Activated CD4-positive, CD25-positive, alpha-beta regulatory T cell treated with anti-CD3 and anti-CD28 coated beads, Interleukin-2, amount 50 U/mL, for 16 hours (primary cell): ENCODE measurements around the gene MTMR12.

ENCODE experiments used
- DNase-seq: peaks from one replicate; pipeline ENCODE4 v3.0.0-alpha.2; 2020; ENCODE audit warnings: low read depth, low spot score

Gene MTMR12

GRCh38 chr5:32197032-32197431 lies 115.7 kb downstream of the MTMR12 start:
- no peak for DNase-seq

DNA sequence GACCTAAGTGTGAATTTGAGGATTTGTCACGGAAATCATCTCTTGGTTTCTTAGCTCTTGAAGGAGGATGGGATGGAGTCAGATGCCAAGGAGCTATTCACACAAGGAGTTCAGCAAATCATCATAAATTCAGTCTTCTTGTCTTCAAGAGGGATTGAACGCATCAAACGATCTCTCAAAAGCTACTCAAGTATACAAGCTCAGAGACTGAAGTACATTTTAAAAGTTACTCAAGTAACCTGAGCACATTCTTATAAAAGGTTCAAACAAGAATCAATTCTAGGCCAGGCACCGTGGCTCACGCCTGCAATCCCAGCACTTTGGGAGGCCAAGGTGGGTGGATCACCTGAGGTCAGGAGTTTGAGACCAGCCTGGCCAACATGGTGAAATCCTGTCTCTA lies 117.5 kb downstream of the MTMR12 start:
- DNase-seq: no peak

DNA sequence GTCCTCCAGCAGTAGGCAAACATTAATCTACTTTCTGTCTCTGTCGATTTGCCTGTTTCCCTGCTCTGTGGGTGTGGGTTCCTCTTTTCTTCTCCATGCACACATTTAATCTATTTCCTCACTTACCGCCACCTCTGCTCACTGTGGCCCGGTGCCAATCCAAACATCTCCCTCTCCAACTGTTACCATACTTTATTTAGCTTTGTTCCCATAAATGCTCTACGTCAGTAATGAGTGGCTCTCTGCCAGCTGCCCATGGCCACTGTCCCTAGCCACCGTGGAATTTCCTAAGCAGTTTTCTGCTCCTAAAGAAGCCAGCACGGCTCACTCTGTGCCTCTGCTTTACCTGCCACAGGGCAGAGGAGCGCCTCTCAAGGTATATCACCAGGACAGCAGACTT lies 119.1 kb downstream of the MTMR12 start:
- no peak for DNase-seq

DNA sequence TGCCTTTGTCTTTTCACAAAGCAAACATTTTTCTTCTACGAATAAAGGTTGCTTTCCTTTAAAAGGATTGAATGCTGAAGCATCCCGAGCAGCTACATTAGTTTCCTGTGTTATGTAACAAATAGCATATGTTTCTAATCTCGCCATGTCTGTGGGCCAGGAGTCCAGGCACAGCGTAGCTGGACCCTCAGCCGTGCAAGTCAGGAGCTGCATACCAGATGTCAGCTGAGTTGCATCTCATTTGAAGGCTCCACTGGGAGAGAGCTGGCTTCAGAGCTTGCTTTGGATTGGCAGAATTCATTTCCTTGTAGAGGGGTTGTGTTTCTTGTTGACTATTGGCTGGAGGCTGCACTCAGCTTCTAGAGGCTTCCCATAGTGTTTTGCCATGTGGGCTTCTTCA lies 122.6 kb downstream of the MTMR12 start:
- DNase-seq: no peak

- DNase-seq: no peak
Measured at GRCh38 chr5:32187675-32188074, 125.1 kb downstream of the MTMR12 start.

DNA sequence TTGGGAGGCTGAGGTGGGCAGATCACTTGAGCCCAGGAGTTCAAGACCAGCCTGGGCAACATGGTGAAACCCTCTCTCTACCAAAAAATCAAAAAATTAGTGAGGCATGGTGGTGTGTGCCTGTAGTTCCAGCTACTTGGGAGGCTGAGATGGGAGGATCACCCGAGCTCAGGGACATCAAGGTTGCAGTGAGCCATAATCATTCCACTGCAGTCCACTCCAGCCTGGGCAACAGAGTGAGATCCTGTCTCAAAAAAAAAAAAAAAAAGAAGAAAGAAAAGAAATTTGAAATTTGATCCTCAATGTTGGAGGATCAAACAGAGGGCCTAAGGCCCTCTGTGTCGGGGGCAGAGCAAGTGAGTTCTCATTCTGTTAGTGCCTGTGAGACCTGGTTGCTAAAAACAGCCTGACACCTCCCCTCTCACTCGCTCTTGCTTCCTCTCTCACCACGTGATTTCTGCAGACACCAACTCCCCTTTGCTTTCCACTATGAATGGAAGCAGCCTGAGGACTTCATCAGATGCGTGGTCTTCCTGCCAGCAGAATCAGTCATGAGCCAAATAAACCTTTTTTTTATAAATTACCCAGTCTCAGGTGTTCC lies 130.2 kb downstream of the MTMR12 start:
- no peak for DNase-seq
